Right renal cortex interstitium (tissue), 3 donors: ENCODE data around the gene HSPA5. TPM values are rescaled to one million over a fixed set of nuclear protein-coding genes. Genes with fewer than 3 reads are reported as not detected.
"Not testable (repeated sequence)": the region's sequence is repeated elsewhere in the genome, so short reads cannot be mapped to it uniquely, and the experiment has no call there.

ENCODE experiments used
- DNase-seq, 3 donors: peaks; one replicate each; pipeline ENCODE4 v3.0.0-alpha.2; 2013; ENCODE audit warnings: low read depth in 3 of 3, low spot score in 2 of 3
- polyA plus RNA-seq, 3 donors: library from polyadenylated mRNA; unstranded; fragments of 120-200 nt; gene quantifications; one replicate each; pipeline ENCODE4 v1.2.1, GENCODE V29; 2013; ENCODE audit not compliant: insufficient read length in 3 of 3

The HSPA5 gene
- polyA plus RNA-seq: 100 to 1,000 TPM; 403 to 439 (median 415) TPM

GRCh38 chr9:125241000-125241862 lies at the start of gene HSPA5:
Gene HSPA5, minus strand, starts transcription at chr9:125241343. Its CDS starts 217 bp downstream, at chr9:125241126.
- peak; percentile 98 to 99 (median 99) for DNase-seq

DNA sequence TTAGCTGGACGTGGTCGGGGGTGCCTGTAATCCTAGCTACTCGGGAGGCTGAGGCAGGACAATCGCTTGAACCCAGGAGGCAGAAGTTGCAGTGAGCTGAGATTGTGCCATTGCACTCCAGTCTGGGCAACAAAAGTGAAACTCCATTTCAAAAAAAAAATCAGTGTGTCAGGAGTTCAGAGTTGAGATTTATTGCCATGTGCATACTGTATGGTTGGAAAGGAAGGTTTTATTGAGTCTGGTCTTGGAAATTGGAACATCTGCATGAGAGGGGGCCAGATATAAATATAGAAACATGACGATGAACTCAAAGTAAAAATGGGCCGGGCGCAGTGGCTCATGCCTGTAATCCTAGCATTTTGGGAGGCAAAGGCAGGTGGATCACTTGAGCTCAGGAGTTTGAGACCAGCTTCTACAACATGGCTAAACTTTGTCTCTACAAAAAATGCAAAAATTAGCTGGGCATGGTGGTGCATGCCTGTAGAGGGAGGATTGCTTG lies 45.8 kb upstream of the HSPA5 start:
- not testable (repeated sequence) for DNase-seq

- no peak for DNase-seq
These were observed 43.7 kb upstream of the HSPA5 start for GRCh38 chr9:125284855-125285254.

GRCh38 chr9:125280945-125281344 lies 39.8 kb upstream of the HSPA5 start:
- no peak for DNase-seq

DNA sequence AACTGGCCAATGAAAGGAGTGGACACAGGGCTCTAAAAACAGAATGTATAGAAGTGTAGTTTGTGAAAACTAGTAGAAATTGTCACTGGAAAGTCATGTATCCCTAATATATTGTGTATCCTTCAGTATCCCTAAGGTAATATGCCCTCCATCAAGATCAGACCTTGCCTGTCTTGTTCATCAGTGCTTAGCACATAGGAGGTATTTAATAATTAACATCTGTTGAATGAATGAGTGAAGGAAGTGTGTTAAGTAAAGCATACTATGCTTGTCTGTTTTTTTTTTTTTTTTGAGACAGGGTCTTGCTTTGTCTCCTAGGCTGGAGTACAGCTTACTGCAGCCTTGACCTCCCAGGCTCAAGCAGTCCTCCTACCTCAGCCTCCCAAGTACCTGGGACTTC lies 36.3 kb upstream of the HSPA5 start:
- no peak for DNase-seq

GRCh38 chr9:125276771-125277170 lies 35.6 kb upstream of the HSPA5 start:
- DNase-seq: no peak

DNA sequence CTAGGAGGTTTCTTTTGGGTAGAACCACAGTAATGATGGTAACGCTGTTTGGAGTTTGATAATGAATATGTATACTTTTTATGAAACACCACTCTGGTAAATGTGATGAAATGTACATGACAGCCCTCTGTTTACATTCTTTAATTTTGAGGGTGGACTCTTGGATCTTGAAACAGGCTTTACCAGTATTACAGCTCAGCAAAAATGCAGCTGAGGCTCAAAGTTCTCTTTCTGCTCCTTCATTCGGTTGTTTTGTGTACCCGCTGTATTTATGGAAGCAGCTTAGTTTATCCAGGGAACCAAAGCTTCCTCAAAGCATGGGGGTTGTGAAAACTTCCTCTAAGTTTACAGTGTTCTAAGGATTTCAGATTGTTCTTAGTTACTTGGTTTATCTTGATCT lies 31.6 kb upstream of the HSPA5 start:
- no peak for DNase-seq

- no peak for DNase-seq
These were observed 29.9 kb upstream of the HSPA5 start for GRCh38 chr9:125271081-125271480.

- DNase-seq: no peak
These were observed 27.9 kb upstream of the HSPA5 start for GRCh38 chr9:125269014-125269397.

DNA sequence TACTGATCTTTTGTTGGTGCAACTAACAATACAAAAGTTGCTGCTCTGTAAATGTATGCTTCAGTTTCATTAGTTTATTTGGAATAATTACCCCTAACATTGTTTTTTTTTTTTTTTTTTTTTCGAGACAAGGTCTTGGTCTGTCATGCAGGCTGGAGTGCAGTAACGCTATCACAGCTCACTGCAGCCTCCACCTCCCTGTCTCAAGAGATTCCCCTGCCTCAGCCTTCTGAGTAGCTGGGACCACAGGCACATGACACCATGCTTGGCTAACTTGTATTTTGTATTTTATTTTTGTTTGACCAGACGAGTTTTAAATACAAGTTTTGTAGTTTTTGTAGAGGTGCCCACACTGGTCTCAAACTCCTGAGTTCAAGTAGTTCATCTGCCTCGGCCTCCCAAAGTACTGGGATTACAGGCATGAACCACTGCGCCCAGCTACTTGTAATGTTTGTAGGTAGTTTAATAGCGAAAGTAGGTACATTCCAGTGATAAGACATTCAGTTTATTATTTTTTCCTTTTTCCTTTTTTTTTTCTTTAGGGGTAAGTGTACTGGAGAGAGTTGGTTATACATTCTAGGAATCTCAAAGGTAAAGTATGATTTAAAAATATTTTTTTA lies 27.4 kb upstream of the HSPA5 start:
- no peak for DNase-seq

- not testable (repeated sequence) for DNase-seq
These were observed 22.9 kb upstream of the HSPA5 start for GRCh38 chr9:125264068-125264467.

DNA sequence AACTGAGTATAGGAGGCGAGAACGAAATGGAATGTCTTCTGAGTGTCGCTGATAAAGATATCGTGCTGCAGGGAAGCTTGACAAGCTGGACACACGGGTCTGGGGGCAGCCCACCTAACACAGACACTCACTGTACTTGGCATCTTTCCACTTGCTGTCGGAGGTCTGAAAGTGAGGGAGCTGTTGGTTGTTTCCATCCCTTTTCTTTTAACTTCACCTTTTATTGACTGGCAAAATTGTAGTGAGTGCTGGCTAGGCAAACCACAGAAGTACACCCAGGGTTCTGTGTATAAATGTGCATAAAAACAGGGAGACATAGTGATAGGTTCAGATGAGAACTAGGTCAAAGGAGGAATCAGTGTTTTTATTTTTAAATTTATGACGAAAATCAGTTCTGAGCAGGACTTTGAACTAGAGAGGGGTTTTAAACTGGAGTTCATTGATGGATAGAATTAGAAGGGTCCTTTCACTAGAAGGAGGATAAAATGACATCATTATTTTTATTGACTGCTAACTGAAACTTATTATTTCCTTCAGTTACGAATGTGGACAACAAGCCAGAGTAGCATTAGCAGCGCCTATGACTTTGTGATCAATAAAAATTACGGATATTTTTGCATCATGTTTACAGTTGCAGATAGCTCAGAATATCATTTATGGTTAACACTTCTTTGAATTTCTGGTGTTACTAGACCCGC lies 21.3 kb upstream of the HSPA5 start:
- peak in 2 of 3 donors; percentile 8 to 23 for DNase-seq

DNA sequence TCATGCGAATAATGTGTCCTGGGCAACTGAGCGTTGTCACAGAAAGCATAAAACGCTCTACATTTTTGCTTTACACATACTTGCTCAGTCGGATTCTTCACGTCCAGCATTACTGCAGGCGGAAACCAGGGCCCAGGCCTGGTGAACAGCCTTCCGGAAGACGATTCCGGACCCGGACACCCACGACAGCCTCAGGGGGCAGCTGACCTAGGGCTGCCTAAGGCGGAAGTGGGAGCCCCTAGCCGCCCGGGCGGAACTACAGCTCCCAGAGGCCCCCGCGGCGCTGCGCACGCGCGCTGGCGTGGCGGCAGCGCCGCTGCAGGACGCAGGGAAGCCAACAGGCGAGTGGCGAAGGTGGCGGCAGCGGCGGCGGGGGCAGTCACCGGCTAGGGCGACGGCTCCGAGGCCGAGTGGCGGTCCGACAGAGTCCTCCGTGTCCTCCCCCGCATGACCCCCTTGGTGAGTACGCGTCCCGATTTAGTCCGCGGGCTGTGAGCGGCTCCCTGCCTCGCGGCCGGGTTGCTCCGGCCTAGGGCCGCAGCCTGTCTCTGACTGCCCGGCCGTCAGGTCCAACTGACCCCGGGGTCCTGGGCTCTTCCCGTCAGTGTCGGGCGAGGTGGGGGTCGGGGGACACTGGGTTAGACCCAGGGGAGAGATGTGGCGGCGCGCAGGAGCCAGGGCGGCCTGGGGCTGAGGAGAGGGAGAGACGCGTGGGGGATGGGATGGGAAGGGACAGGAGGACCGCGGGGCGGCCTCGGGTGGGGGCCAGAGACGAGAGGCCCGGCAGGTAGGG lies 20.6 kb upstream of the HSPA5 start, which contains the start of gene GAPVD1:
TSS of gene GAPVD1 (plus strand) at position 326 of the 793 bp plus-strand sequence. CDS start 37,096 bp downstream, outside the sequence.
- DNase-seq: peak; percentile 72 to 89 (median 84)

DNA sequence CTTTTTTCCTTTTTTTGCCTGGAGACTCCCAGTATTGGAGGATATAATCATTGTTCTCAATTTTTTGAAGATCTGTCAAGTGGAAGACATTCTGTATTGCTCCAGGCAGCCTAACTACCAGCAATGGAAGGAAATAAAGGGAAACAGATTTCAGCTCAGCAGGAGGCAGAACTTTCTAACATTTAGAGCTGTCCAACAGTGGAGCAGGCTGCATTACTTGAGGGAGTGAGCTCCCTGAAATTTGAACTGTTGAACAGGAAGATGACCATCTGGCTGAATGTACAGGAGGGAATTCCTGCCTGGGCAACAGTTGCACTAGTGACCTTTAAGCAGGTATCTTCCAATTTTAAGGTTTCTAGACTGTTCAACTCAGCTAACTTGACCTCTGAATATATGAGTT lies 19.4 kb upstream of the HSPA5 start:
- DNase-seq: no peak

DNA sequence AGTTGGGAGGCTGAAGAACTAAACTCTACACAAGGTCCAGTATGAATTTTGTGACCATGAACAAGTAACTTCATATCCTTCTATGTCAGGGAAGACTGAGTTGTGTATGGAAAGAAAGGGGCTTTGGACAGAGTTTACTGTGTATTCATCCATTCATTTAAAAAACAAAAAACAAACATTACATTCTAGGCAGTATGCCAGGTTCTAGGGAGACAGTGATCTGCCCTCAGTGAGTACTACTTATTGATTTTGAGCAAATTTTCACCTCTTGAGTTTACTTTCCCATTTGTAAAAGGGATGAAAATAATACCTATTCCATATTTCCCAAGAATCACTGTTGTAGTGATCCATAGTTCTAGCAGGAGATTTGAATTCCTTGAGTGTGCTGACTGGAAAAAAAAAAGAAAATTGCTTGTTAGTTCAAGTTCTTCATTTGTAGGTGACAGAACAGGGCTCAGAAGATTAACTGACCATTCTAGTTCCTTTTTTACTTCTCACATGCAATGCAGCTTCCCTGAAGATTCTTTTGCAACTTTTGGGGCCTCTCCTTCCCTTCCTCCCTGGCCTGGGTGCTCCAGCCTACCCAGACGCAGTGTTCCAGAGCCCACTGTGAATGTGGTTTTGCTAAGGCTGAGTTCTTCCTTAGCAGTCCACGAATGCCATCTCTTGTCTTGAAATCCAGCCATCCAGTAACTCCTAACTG lies 17.8 kb upstream of the HSPA5 start:
- no peak for DNase-seq

DNA sequence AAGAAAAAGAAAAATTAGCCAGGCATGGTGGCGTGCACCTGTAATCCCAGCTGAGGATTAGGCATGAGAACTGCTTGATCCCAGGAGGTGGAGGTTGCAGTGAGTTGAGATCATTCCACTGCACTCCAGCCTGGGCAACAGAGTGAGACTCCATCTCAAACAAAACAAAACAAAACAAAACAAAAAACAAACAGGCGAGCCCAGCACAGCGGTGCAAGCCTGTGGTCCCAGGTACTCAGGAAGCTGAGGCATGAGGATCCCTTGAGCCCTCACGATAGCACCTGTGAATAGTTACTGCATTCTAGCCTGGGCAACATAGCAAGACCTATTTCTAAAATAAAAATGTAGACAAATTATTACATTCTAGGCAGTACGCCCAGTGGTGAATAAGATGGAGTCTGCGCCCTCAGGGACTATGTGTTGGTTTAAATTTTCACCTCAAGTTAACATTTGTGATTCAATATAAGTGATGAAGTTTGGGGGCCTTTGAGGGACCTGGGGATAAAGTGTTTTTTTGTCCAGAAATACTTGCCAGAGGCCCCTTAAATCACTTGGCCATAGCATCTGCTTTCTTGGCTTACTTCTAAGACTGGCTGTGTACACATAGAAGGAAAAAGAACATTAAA lies 17.1 kb upstream of the HSPA5 start:
- DNase-seq: no peak

GRCh38 chr9:125255781-125256391 lies 14.7 kb upstream of the HSPA5 start:
- no peak for DNase-seq

- DNase-seq: no peak
These were observed 13.1 kb upstream of the HSPA5 start for GRCh38 chr9:125254231-125254630.

DNA sequence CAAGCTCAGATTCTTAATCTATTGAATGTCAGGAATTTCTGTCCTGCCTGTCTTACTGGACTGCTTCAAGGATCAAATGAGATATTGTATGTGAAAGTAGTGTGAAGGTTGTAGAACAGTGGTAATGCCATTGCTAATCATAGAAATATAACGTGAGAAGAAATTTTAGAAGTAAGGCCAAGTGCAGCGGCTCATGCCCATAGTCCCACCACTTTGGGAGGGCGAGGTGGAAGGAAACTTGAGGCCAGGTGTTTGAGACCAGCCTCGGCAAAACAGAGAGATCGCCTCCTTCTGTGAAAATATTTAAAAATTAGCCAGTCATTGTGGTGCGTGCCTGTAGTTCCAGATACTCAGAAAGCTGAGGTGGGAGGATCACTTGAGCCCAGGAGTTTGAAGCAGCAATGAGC lies 5.1 kb upstream of the HSPA5 start:
- DNase-seq: no peak
